Gastroesophageal sphincter (tissue), 4 donors: ENCODE data around the gene SUSD6. TPM values are rescaled to one million over a fixed set of nuclear protein-coding genes. Genes with fewer than 3 reads are reported as not detected.
A peak's percentile ranks its signal among the peaks of the same experiment; 100 is the strongest.

ENCODE experiments used
- ATAC-seq: fragments of 150-250 bp; one replicate; pipeline ENCODE4 v1.9.1; 2016; ENCODE audit warnings: mild to moderate bottlenecking, moderate library complexity
- H3K27ac ChIP-seq, 4 donors: fragments of 200-600 bp; sonication (generic) in 3 of 4; 1 replicate in 3 of 4; 2 replicates in 1 of 4; pipeline ENCODE4 v1.5.1; 2016 to 2019
- H3K27me3 ChIP-seq: fragments of 200-600 bp; sonication (generic); one replicate; pipeline ENCODE4 v1.5.1; 2019
- H3K36me3 ChIP-seq, 2 donors: fragments of 200-600 bp; sonication (generic); one replicate each; pipeline ENCODE4 v1.5.1; 2019; ENCODE audit warnings: control low read depth in 1 of 2
- H3K4me1 ChIP-seq, 3 donors: fragments of 200-600 bp; sonication (generic); 1 replicate in 2 of 3; 2 replicates in 1 of 3; pipeline ENCODE4 v1.5.1; 2016 to 2019; ENCODE audit warnings: control low read depth in 2 of 3
- H3K4me3 ChIP-seq, 2 donors: fragments of 200-600 bp; sonication (generic); one replicate each; pipeline ENCODE4 v1.5.1; 2019; ENCODE audit warnings: mild to moderate bottlenecking in 1 of 2, moderate library complexity in 1 of 2
- H3K9me3 ChIP-seq, 3 donors: fragments of 200-600 bp; sonication (generic); one replicate each; pipeline ENCODE4 v1.5.1; 2017 to 2019; ENCODE audit warnings: control low read depth in 2 of 3
- EP300 ChIP-seq: sonication (generic); formaldehyde crosslinking; IDR thresholded peaks from one replicate; pipeline ENCODE4 v1.6.1; 2017; ENCODE audit warnings: antibody characterized with exemption, mild to moderate bottlenecking
- POLR2A ChIP-seq, 2 donors: fragments of 450-650 bp; IDR thresholded peaks; one replicate each; pipeline ENCODE4 v1.6.1; 2017; ENCODE audit warnings: antibody characterized with exemption in 2 of 2, mild to moderate bottlenecking in 2 of 2, moderate library complexity in 1 of 2
- POLR2AphosphoS5 ChIP-seq: sonication (generic); formaldehyde crosslinking; IDR thresholded peaks from one replicate; pipeline ENCODE4 v1.6.1; 2017; ENCODE audit warnings: antibody characterized with exemption
- WGBS, 2 donors: methylation state at CpG; one replicate each; pipeline ENCODE4 v1.1.5; 2018; ENCODE audit warnings: low coverage in 1 of 2; 5-methylcytosine and 5-hydroxymethylcytosine counted together
- total RNA-seq, 4 donors: library from RNA; depleted of rRNA; stranded (reverse); fragments of >200 nt; gene quantifications; one replicate each; pipeline ENCODE4 v1.1.0, GENCODE V29; 2016
- TF ChIP-seq, protein P1 (sequence below), 4 experiments: fragments of 200-600 bp in 2 of 4; fragments of 450-650 bp in 2 of 4; sonication (generic) in 1 of 4; IDR thresholded peaks; one replicate each; pipeline ENCODE4 v1.5.1; 2017 to 2019; ENCODE audit warnings: antibody characterized with exemption in 4 of 4, mild to moderate bottlenecking in 2 of 4, moderate library complexity in 2 of 4

Gene SUSD6
- total RNA-seq, 4 donors from 2014 or later, result 24.4 to 40.6 (median 38.5) TPM

DNA sequence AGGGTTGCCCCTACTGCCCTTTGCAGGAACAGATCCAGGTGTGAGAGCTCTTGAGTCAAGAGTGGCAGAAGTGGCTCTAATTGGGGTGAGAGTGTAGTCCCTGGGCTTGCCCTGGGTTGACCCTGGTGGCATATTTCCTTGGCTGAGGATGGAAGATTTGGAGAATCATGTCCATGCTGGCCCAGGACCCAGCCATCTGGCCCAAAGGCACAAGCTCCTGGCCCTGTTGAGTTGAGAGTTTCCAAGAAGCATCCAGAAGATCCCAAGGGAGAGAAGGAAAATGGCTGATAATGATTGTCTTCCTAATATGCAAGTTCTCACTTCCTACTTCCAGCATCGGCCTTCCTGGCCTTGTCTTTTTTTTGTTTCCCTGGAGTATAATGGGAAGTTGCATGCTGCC, 100.1 kb downstream of the SUSD6 start:
- no peaks in the 10 kb centered on the region for H3K9me3 ChIP-seq
- TF ChIP-seq POLR2AphosphoS5, result no peak
- no peak for TF ChIP-seq EP300
- no peak for TF ChIP-seq POLR2A (IDR thresholded peaks at IDR 0.05)
- TF ChIP-seq, protein P1, sequence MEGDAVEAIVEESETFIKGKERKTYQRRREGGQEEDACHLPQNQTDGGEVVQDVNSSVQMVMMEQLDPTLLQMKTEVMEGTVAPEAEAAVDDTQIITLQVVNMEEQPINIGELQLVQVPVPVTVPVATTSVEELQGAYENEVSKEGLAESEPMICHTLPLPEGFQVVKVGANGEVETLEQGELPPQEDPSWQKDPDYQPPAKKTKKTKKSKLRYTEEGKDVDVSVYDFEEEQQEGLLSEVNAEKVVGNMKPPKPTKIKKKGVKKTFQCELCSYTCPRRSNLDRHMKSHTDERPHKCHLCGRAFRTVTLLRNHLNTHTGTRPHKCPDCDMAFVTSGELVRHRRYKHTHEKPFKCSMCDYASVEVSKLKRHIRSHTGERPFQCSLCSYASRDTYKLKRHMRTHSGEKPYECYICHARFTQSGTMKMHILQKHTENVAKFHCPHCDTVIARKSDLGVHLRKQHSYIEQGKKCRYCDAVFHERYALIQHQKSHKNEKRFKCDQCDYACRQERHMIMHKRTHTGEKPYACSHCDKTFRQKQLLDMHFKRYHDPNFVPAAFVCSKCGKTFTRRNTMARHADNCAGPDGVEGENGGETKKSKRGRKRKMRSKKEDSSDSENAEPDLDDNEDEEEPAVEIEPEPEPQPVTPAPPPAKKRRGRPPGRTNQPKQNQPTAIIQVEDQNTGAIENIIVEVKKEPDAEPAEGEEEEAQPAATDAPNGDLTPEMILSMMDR (IDR thresholded peaks at IDR 0.05), result no peak
- H3K27ac ChIP-seq, result peak overlapping the region in 3 of 4 donors; percentile 46 to 66 (median 61)
- ATAC-seq, result no peak
- 40% methylated on average over 1 of the region's 1 CpG; no CpG with 5 or more reads in 1 of the 2 donors for WGBS, 2 donors
- peaks cover 0 to 56% (median 35%) of the 10 kb centered on the region in 3 donors for H3K4me1 ChIP-seq
- peaks cover 0 to 58% of the 10 kb centered on the region in 2 donors for H3K36me3 ChIP-seq
- no peak overlapping the region for H3K4me3 ChIP-seq
- no peaks in the 10 kb centered on the region for H3K27me3 ChIP-seq

DNA sequence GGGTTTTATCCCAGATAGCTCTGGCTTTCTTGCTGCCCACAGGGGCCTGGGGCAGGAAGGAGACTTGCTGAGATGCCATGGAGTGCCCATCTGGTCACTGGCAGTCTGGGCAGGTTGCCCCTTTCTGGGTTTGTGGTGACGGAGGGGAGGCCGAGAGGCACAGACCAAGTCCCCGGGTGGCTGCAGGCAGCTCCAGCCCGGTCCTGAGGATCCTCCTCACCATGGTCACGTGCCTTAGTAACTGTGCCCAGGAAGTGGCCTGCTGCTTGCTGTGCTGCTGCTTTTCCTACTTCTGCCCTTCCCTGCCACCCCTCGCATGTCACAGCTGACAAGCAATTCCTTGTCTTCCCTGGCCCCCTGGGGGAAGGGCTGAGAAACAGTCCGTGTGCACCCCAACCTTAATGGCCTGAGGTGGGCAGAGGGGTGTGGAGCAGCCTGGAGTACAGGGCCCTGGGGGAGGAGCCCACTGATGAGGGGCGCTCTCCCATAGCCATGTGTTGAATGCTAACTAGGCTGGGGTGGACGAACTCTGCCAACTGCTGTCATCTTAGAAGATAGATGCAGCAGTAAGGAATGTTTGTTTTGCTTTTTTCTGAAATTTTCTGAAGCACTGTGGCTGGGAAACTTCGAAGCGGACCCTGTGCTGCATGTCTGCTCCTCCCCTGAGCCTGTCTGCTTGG, 100.6 kb downstream of the SUSD6 start:
- no peaks in the 10 kb centered on the region for H3K9me3 ChIP-seq
- H3K4me3 ChIP-seq, result no peak overlapping the region
- no peaks in the 10 kb centered on the region for H3K27me3 ChIP-seq
- H3K36me3 ChIP-seq, result peaks cover 0 to 54% of the 10 kb centered on the region in 2 donors
- H3K4me1 ChIP-seq, result peaks cover 0 to 62% (median 35%) of the 10 kb centered on the region in 3 donors
- 13 to 33% methylated on average over 3 to 4 of the region's 11 CpGs for WGBS, 2 donors
- TF ChIP-seq POLR2AphosphoS5 (no peak), POLR2A (IDR thresholded peaks at IDR 0.05) (no peak), EP300 (no peak)
- TF ChIP-seq, protein P1 (IDR thresholded peaks at IDR 0.05), result no peak
- no peak for ATAC-seq
- peak overlapping the region in 3 of 4 donors; percentile 61 to 76 (median 66) for H3K27ac ChIP-seq

DNA sequence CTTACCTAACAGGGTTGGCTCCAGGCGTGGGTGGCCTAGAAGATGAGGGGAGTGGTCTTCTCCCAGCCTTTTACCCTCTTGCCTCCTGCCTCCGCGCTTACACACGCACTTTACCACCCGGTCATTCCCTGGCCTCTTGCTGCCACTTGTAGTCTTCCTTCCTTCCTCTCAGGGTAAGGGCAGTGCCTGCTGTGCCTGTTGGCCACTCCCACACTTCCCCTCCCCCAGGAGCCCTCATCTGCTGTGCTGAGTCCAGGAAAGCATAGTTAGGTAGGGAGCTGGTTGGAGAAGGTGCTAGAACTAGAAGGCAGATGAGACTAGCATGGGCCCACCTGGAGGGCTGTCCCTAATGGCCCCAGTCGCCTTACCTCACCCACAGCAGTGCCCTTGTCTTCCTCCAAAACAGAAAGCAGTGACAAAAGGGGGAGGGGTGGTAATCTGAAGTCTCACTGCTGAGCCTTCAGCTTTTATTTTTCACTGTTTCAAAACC, 101.2 kb downstream of the SUSD6 start:
- H3K27ac ChIP-seq, result peak overlapping the region in 3 of 4 donors; percentile 61 to 76 (median 66)
- no peak overlapping the region for H3K4me3 ChIP-seq
- H3K4me1 ChIP-seq, result peaks cover 0 to 68% (median 35%) of the 10 kb centered on the region in 3 donors
- H3K9me3 ChIP-seq, result no peaks in the 10 kb centered on the region
- peaks cover 0 to 48% of the 10 kb centered on the region in 2 donors for H3K36me3 ChIP-seq
- peak; percentile 30 for ATAC-seq
- no peaks in the 10 kb centered on the region for H3K27me3 ChIP-seq
- TF ChIP-seq POLR2A (IDR thresholded peaks at IDR 0.05), result no peak
- TF ChIP-seq, protein P1 (IDR thresholded peaks at IDR 0.05), result no peak
- no peak for TF ChIP-seq POLR2AphosphoS5
- TF ChIP-seq EP300, result no peak
- 20 to 32% methylated on average over 1 to 4 of the region's 6 CpGs for WGBS, 2 donors

DNA sequence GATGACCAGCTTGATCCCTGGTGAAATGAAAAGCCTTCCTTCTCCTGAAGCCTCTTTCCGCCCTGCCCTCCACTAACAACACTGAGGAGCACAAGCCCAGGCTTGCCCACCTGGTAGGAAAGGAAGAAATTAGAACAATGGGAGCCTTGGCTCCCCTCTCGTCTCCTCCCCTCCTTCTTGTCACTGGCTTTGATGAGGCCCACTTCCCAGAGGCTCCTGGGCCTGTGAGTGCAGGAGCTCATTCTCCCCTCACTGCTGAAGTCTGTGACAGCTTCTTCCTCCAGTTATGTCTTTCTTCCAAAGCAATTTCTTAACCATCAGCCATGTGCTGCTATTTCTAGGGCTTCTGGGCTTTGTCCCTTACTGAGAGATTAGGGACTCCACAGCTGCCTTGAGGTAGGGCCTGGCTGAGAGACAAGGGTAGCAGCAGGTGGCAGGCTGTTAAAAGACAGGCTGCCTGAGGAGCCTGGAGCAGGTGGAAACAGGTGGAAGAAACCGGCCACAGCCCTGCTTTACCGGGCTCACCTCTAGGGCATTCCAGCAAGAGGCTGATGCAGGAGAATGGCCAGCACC, 101.9 kb downstream of the SUSD6 start:
- Histone ChIP-seq H3K27ac (peak overlapping the region in 3 of 4 donors; percentile 61 to 76 (median 66)), H3K9me3 (no peaks in the 10 kb centered on the region), H3K36me3 (peaks cover 0 to 41% of the 10 kb centered on the region in 2 donors), H3K4me3 (no peak overlapping the region), H3K4me1 (peaks cover 0 to 68% (median 35%) of the 10 kb centered on the region in 3 donors), H3K27me3 (no peaks in the 10 kb centered on the region)
- no peak for ATAC-seq
- 86 to 92% methylated on average over 2 to 4 of the region's 4 CpGs for WGBS, 2 donors
- TF ChIP-seq POLR2AphosphoS5 (no peak), EP300 (no peak), POLR2A (IDR thresholded peaks at IDR 0.05) (no peak)
- TF ChIP-seq, protein P1 (IDR thresholded peaks at IDR 0.05), result no peak
